ENCODE measurements around the gene CCDC136.
A peak's percentile ranks its signal among the peaks of the same experiment; 100 is the strongest.

The CCDC136 gene

GRCh38 chr7:128791121-128791971, at the start of gene CCDC136:
CCDC136 (plus strand) TSS chr7:128791968; CDS start chr7:128792412, 444 bp downstream.
- peak; percentile 39 for DNase-seq (ENCODE audit: low spot score)

- no peak for DNase-seq (ENCODE audit: low spot score)
These were observed 49.6 kb upstream of the CCDC136 start for GRCh38 chr7:128742206-128742605.

GRCh38 chr7:128743112-128743772, 48.5 kb upstream of the CCDC136 start:
- no peak for DNase-seq (ENCODE audit: low spot score)

GRCh38 chr7:128744366-128744905, 47.3 kb upstream of the CCDC136 start:
- DNase-seq (ENCODE audit: low spot score) = no peak

GRCh38 chr7:128745706-128746105, 46.1 kb upstream of the CCDC136 start:
- DNase-seq (ENCODE audit: low spot score) = no peak

GRCh38 chr7:128747327-128748079, 44.3 kb upstream of the CCDC136 start:
- no peak for DNase-seq (ENCODE audit: low spot score)

GRCh38 chr7:128752251-128752650, 39.5 kb upstream of the CCDC136 start:
- DNase-seq (ENCODE audit: low spot score) = no peak

- no peak for DNase-seq (ENCODE audit: low spot score)
These were observed 36.5 kb upstream of the CCDC136 start for GRCh38 chr7:128755075-128755818.

GRCh38 chr7:128755819-128756476, 35.8 kb upstream of the CCDC136 start:
- DNase-seq (ENCODE audit: low spot score) = no peak

- no peak for DNase-seq (ENCODE audit: low spot score)
These were observed 34.6 kb upstream of the CCDC136 start for GRCh38 chr7:128757203-128757602.

- no peak for DNase-seq (ENCODE audit: low spot score)
These were observed 33.2 kb upstream of the CCDC136 start for GRCh38 chr7:128758553-128758952.

- no peak for DNase-seq (ENCODE audit: low spot score)
These were observed 32.5 kb upstream of the CCDC136 start for GRCh38 chr7:128759242-128759641.

GRCh38 chr7:128763541-128763940, 28.2 kb upstream of the CCDC136 start:
- no peak for DNase-seq (ENCODE audit: low spot score)

- DNase-seq (ENCODE audit: low spot score) = no peak
These were observed 24.2 kb upstream of the CCDC136 start for GRCh38 chr7:128767475-128768110.

- DNase-seq (ENCODE audit: low spot score) = no peak
These were observed 21.5 kb upstream of the CCDC136 start for GRCh38 chr7:128770233-128770632.

GRCh38 chr7:128773604-128774003, 18.2 kb upstream of the CCDC136 start:
- DNase-seq (ENCODE audit: low spot score) = no peak

GRCh38 chr7:128774029-128774689, 17.6 kb upstream of the CCDC136 start:
- no peak for DNase-seq (ENCODE audit: low spot score)

- DNase-seq (ENCODE audit: low spot score) = no peak
These were observed 16.8 kb upstream of the CCDC136 start for GRCh38 chr7:128774921-128775320.

- DNase-seq (ENCODE audit: low spot score) = no peak
These were observed 15.9 kb upstream of the CCDC136 start, which contains the start of gene OPN1SW for GRCh38 chr7:128775744-128776474. OPN1SW (minus strand) TSS chr7:128775794; CDS start chr7:128775781, 13 bp downstream.
